Natural killer cell (primary cell): ENCODE results near the gene GPC1. TPM values are rescaled to one million over a fixed set of nuclear protein-coding genes. Genes with fewer than 3 reads are reported as not detected.
"Not testable (repeated sequence)": the region's sequence is repeated elsewhere in the genome, so short reads cannot be mapped to it uniquely, and the experiment has no call there.

ENCODE experiments used
- ATAC-seq, 3 donors: fragments of 150-1000 bp in 2 of 3; fragments of 200-7000 bp in 1 of 3; cut with Tn5 transposase; 1 replicate in 1 of 3; 2 replicates in 2 of 3; pipeline ENCODE4 v1.10.0; 2021; ENCODE audit warnings: mild to moderate bottlenecking in 2 of 3, moderate library complexity in 2 of 3
- DNase-seq, 2 donors: peaks; one replicate each; pipeline versions ENCODE4 v3.0.0 to v3.0.0-alpha.2; 2013 to 2021; ENCODE audit warnings: mixed read lengths in 1 of 2
- H3K27ac ChIP-seq: one replicate; pipeline ENCODE4 v1.5.1; 2013; ENCODE audit warnings: mild to moderate bottlenecking, low read length
- H3K27me3 ChIP-seq: one replicate; pipeline ENCODE4 v1.6.1; 2013; ENCODE audit warnings: low read length; ENCODE audit not compliant: control insufficient read depth, insufficient read depth
- H3K36me3 ChIP-seq: one replicate; pipeline ENCODE4 v1.6.1; 2013; ENCODE audit warnings: low read length; ENCODE audit not compliant: control insufficient read depth, insufficient read depth
- H3K4me1 ChIP-seq: one replicate; pipeline ENCODE4 v1.6.1; 2013; ENCODE audit warnings: low read length; ENCODE audit not compliant: control insufficient read depth, insufficient read depth
- H3K4me3 ChIP-seq: one replicate; pipeline ENCODE4 v1.5.1; 2013; ENCODE audit warnings: low read length
- H3K9me3 ChIP-seq: one replicate; pipeline ENCODE4 v1.6.1; 2013; ENCODE audit warnings: low read length; ENCODE audit not compliant: control insufficient read depth, insufficient read depth
- H3K27ac Mint-ChIP-seq, 2 donors: one replicate each; pipeline ENCODE4 v1.8.0; 2022; ENCODE audit warnings: mild to moderate bottlenecking in 2 of 2, mixed read lengths in 2 of 2, moderate library complexity in 1 of 2
- H3K27me3 Mint-ChIP-seq, 2 donors: one replicate each; pipeline ENCODE4 v1.8.0; 2022; ENCODE audit warnings: low read depth in 2 of 2, mixed read lengths in 2 of 2
- H3K36me3 Mint-ChIP-seq: one replicate; pipeline ENCODE4 v1.8.0; 2022; ENCODE audit warnings: mixed read lengths
- H3K4me1 Mint-ChIP-seq, 2 donors: one replicate each; pipeline ENCODE4 v1.8.0; 2022; ENCODE audit warnings: mixed read lengths in 2 of 2
- H3K4me3 Mint-ChIP-seq: one replicate; pipeline ENCODE4 v1.8.0; 2022; ENCODE audit warnings: mild to moderate bottlenecking, moderate library complexity, mixed read lengths
- H3K9me3 Mint-ChIP-seq, 2 donors: one replicate each; pipeline ENCODE4 v1.8.0; 2022; ENCODE audit warnings: mixed read lengths in 2 of 2
- WGBS: methylation state at CpG from one replicate; pipeline ENCODE4 v1.1.7; 2013; ENCODE audit warnings: missing lambda C conversion rate; ENCODE audit not compliant: insufficient coverage; 5-methylcytosine and 5-hydroxymethylcytosine counted together
- intact Hi-C: fragments of 100-400 bp; cut with micrococcal nuclease; formaldehyde crosslinking; loops from one replicate; pipeline ENCODE4 v1.14.2; 2022
- total RNA-seq, 4 donors: library from RNA; stranded (reverse); fragments of 120-200 nt in 1 of 4; gene quantifications; one replicate each; pipeline versions ENCODE4 v1.2.3 to v1.2.4, GENCODE V29; 2013 to 2022
- TF ChIP-seq, protein P1 (sequence below): fragments of 200-600 bp; IDR thresholded peaks from one replicate; pipeline ENCODE4 v1.8.0; 2022; ENCODE audit warnings: antibody characterized with exemption

Gene GPC1
- total RNA-seq, 3 donors from 2014 or later (not counting 1 experiment from before 2014, with no cell fraction given) = 0.79 to 1.4 (median 0.94) TPM

DNA sequence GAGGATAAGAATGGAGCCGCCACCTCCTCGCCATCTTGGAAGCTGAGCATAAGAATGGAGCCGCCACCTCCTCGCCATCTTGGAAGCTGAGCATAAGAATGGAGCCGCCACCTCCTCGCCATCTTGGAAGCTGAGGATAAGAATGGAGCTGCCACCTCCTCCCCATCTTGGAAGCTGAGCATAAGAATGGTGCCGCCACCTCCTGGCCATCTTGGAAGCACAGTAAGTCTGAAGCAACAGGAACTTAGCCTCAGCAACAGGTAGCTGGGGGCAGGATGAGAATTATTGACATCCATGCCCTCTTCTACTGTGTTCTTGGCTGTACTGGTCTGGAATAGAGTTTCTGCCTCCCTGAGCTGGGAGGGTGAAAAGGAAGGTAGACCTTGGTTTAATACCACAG, 61.6 kb downstream of the GPC1 start:
- peaks cover 11% of the 10 kb centered on the region for H3K36me3 ChIP-seq
- intact Hi-C loops, H3K4me1 Mint-ChIP-seq, H3K9me3 Mint-ChIP-seq, H3K4me3 Mint-ChIP-seq, H3K27me3 ChIP-seq, H3K27ac Mint-ChIP-seq, H3K36me3 Mint-ChIP-seq, H3K4me1 ChIP-seq, H3K27ac ChIP-seq, H3K9me3 ChIP-seq, ATAC-seq, H3K27me3 Mint-ChIP-seq, H3K4me3 ChIP-seq, DNase-seq: not testable (repeated sequence)
- 98% methylated on average over 7 of the region's 7 CpGs for WGBS

DNA sequence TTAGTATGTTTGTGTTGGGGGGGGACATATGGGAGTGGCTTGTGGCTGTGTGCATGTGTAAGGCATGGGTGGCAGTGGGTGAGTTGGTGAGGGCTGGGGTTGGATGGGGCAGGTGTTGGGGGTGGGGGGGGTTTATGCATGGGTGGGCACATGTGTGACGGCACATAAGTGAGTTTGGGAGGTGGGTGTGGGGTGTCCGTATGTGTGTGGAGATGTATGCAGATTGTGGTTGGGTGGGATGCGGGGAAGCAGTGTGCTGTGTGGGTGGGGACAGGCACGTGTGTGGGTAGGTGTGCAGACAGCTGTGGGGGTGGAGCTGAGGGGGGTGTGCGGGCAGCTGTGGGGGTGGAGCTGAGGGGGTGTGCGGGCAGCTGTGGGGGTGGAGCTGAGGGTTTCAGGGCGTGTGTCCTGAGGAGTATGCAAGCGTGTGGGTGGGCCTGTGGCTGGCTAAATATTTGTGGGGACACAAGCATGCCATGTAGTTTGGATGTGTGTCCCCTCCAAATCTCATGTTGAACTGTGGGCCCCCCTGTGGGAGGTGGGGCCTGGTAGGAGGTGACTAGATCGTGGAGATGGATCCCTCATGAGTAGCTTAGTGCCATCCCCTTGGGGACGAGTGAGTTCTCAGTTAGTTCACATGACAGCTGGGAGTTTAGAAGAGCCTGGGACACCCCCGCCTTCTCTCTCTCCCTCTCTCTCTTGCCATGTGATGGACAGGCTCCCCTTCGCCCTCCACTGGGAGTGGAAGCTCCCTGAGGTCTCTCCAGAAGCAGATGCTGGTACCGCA, 62.9 kb downstream of the GPC1 start:
- H3K9me3 Mint-ChIP-seq = peaks cover 0 to 2% of the 10 kb centered on the region in 2 donors
- H3K4me3 Mint-ChIP-seq = no peak overlapping the region
- no peak for DNase-seq
- H3K27ac Mint-ChIP-seq = no peak overlapping the region
- Histone ChIP-seq H3K4me3 (no peak overlapping the region), H3K36me3 (peaks cover 11% of the 10 kb centered on the region), H3K27me3 (no peaks in the 10 kb centered on the region), H3K27ac (no peak overlapping the region), H3K4me1 (no peaks in the 10 kb centered on the region), H3K9me3 (no peaks in the 10 kb centered on the region)
- H3K36me3 Mint-ChIP-seq = peaks cover 6% of the 10 kb centered on the region
- no peaks in the 10 kb centered on the region for H3K27me3 Mint-ChIP-seq
- no peaks in the 10 kb centered on the region for H3K4me1 Mint-ChIP-seq
- 76% methylated on average over 12 of the region's 13 CpGs for WGBS
- TF ChIP-seq, protein P1, sequence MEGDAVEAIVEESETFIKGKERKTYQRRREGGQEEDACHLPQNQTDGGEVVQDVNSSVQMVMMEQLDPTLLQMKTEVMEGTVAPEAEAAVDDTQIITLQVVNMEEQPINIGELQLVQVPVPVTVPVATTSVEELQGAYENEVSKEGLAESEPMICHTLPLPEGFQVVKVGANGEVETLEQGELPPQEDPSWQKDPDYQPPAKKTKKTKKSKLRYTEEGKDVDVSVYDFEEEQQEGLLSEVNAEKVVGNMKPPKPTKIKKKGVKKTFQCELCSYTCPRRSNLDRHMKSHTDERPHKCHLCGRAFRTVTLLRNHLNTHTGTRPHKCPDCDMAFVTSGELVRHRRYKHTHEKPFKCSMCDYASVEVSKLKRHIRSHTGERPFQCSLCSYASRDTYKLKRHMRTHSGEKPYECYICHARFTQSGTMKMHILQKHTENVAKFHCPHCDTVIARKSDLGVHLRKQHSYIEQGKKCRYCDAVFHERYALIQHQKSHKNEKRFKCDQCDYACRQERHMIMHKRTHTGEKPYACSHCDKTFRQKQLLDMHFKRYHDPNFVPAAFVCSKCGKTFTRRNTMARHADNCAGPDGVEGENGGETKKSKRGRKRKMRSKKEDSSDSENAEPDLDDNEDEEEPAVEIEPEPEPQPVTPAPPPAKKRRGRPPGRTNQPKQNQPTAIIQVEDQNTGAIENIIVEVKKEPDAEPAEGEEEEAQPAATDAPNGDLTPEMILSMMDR = no peak
- no peak for ATAC-seq
- intact Hi-C loops = no loop called here

DNA sequence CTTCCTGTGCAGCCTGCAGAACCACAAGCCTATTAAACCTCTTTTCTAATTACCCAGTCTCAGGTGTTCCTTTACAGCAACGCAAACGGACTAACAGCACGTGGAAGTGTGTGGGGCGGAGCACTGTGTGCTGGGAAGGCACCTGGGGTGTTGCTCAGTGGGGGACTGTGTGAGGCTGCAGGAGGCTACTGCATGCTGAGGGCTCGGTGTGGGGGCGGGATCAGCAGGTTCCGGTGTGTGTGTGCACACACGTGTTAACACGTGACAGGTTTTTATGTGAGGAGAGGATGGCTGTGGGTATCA, 63.4 kb downstream of the GPC1 start:
- Histone ChIP-seq H3K4me1 (no peaks in the 10 kb centered on the region), H3K36me3 (peaks cover 11% of the 10 kb centered on the region), H3K4me3 (no peak overlapping the region), H3K9me3 (no peaks in the 10 kb centered on the region), H3K27ac (no peak overlapping the region), H3K27me3 (no peaks in the 10 kb centered on the region)
- 97% methylated on average over 9 of the region's 9 CpGs for WGBS
- DNase-seq (no peak), ATAC-seq (no peak)
- no peaks in the 10 kb centered on the region for H3K4me1 Mint-ChIP-seq
- intact Hi-C loops = no loop called here
- TF ChIP-seq, protein P1 = no peak
- peaks cover 6% of the 10 kb centered on the region for H3K36me3 Mint-ChIP-seq
- no peak overlapping the region for H3K4me3 Mint-ChIP-seq
- no peaks in the 10 kb centered on the region for H3K9me3 Mint-ChIP-seq
- no peak overlapping the region for H3K27ac Mint-ChIP-seq
- no peaks in the 10 kb centered on the region for H3K27me3 Mint-ChIP-seq

DNA sequence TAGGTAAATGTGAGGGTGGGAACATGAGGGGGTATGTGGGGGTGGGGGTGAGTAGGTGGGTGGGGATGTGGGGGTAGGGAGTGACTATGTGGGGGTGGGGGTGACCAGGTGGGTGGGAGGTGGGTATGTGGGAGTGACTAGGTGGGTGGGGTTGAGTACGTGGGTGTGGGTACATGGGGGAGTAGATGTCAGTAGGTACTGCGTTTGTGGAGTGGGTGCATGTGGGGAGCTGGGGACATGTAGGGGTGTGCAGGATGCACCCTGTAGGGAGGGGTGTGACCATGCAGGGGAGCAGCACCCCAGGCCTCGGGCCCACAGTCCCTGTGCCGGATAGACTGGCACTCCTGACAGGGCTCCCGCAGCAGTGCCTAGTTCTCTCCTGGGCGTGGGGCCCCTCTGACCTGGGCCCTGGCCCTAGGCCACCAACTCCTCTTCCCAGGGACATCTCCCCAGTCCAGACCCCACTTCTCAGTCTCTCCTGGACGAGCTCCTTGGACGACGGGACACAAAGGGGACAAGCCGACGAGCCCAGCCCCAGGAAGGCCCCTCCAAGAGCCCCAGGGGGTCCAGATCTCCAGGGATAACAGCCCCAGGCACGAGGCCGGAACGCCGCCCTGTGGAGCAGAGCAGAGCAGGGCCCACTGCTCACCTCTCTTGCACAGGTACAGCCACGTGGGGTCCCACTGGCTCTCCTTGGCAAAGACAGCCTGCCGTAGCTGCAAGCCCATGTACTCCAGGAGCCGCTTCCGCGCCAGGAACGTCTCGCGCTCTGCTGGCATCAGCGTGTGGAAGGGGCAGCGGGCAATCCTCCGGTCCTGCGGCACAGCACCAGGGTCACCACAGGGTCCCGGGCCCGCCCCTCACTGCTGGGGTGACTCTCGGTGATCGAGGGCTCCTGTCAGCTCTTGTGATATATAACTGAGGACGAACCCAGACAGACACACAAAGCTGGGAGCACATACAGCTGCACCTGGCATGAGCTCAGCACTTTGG, 64.1 kb downstream of the GPC1 start:
- TF ChIP-seq, protein P1 = no peak
- Mint-ChIP-seq H3K36me3 (peaks cover 6% of the 10 kb centered on the region), H3K4me1 (no peaks in the 10 kb centered on the region), H3K4me3 (no peak overlapping the region), H3K27ac (no peak overlapping the region), H3K27me3 (no peaks in the 10 kb centered on the region), H3K9me3 (no peaks in the 10 kb centered on the region)
- no peaks in the 10 kb centered on the region for H3K4me1 ChIP-seq
- DNase-seq (peak in 1 of 2 donors; percentile 13), ATAC-seq (no peak)
- peaks cover 11% of the 10 kb centered on the region for H3K36me3 ChIP-seq
- intact Hi-C loops = no loop called here
- WGBS = 96% methylated on average over 32 of the region's 32 CpGs
- H3K4me3 ChIP-seq = no peak overlapping the region
- no peaks in the 10 kb centered on the region for H3K27me3 ChIP-seq
- H3K9me3 ChIP-seq = no peaks in the 10 kb centered on the region
- no peak overlapping the region for H3K27ac ChIP-seq
